GM18502 (cell line): ENCODE results near the gene ZNF804B.
"Not testable (repeated sequence)": the region's sequence is repeated elsewhere in the genome, so short reads cannot be mapped to it uniquely, and the experiment has no call there.

ENCODE experiments used
- ATAC-seq: cut with Tn5 transposase; IDR thresholded peaks from one replicate; pipeline ENCODE4 v1.9.1; 2021; ENCODE audit warnings: mild to moderate bottlenecking; ENCODE audit not compliant: unreplicated experiment, poor library complexity

ZNF804B gene

GRCh38 chr7:89223900-89224395, 464.4 kb downstream of the ZNF804B start:
- ATAC-seq, result no peak

GRCh38 chr7:89228688-89229171, 469.2 kb downstream of the ZNF804B start:
- not testable (repeated sequence) for ATAC-seq

- ATAC-seq, result no peak
Measured at GRCh38 chr7:89238156-89238555, 478.7 kb downstream of the ZNF804B start.

GRCh38 chr7:89246196-89246595, 486.7 kb downstream of the ZNF804B start:
- ATAC-seq, result no peak

GRCh38 chr7:89247207-89247606, 487.7 kb downstream of the ZNF804B start:
- no peak for ATAC-seq

- no peak for ATAC-seq
Measured at GRCh38 chr7:89259085-89259484, 499.6 kb downstream of the ZNF804B start.

GRCh38 chr7:89264126-89264525, 504.6 kb downstream of the ZNF804B start:
- no peak for ATAC-seq

GRCh38 chr7:89265631-89266030, 506.1 kb downstream of the ZNF804B start:
- ATAC-seq, result no peak

- no peak for ATAC-seq
Measured at GRCh38 chr7:89283302-89283701, 523.8 kb downstream of the ZNF804B start.

- no peak for ATAC-seq
Measured at GRCh38 chr7:89308535-89308934, 549.0 kb downstream of the ZNF804B start.

- no peak for ATAC-seq
Measured at GRCh38 chr7:89311886-89312285, 552.4 kb downstream of the ZNF804B start.

GRCh38 chr7:89312551-89312950, 553.1 kb downstream of the ZNF804B start:
- no peak for ATAC-seq

GRCh38 chr7:89316584-89317251, 557.2 kb downstream of the ZNF804B start:
- ATAC-seq, result no peak

- ATAC-seq, result no peak
Measured at GRCh38 chr7:89332026-89332425, 572.5 kb downstream of the ZNF804B start.

- ATAC-seq, result no peak
Measured at GRCh38 chr7:89334797-89335196, 575.3 kb downstream of the ZNF804B start.

- ATAC-seq, result no peak
Measured at GRCh38 chr7:89335490-89335889, 576.0 kb downstream of the ZNF804B start.

GRCh38 chr7:89336121-89336520, 576.6 kb downstream of the ZNF804B start:
- no peak for ATAC-seq

GRCh38 chr7:89339748-89340147, 580.2 kb downstream of the ZNF804B start:
- no peak for ATAC-seq

- no peak for ATAC-seq
Measured at GRCh38 chr7:89357121-89357520, 597.6 kb downstream of the ZNF804B start.

GRCh38 chr7:89377219-89377618, 617.7 kb downstream of the ZNF804B start:
- ATAC-seq, result no peak

- ATAC-seq, result no peak
Measured at GRCh38 chr7:89385411-89385810, 625.9 kb downstream of the ZNF804B start.
